ENCODE measurements around the gene FKBP14.

FKBP14 gene

GRCh38 chr7:30032310-30033125, 6.0 kb upstream of the FKBP14 start:
- peak; percentile 4 for DNase-seq

DNA sequence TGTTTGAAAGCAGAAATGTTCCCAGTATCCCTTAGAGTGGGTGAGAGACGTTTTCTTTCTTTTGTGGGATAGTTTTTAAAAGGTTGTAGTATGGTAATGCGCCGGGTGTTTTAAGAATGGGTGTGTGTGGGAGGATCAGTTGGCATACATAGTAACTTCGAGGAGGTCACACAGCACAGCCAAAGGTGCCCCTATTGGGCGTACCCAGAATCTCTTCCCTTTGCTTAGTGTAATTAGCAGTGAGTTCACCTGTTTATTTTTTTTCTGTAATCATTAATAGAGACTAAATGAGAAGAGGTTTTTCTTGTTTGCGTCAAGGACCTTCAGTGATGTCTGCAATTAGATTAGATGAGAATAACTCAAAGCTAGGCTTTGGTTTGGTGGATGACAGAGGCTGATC, 3.2 kb upstream of the FKBP14 start:
- peak; percentile 39 for DNase-seq

GRCh38 chr7:30028749-30029635, 2.5 kb upstream of the FKBP14 start:
- DNase-seq = peak; percentile 62

DNA sequence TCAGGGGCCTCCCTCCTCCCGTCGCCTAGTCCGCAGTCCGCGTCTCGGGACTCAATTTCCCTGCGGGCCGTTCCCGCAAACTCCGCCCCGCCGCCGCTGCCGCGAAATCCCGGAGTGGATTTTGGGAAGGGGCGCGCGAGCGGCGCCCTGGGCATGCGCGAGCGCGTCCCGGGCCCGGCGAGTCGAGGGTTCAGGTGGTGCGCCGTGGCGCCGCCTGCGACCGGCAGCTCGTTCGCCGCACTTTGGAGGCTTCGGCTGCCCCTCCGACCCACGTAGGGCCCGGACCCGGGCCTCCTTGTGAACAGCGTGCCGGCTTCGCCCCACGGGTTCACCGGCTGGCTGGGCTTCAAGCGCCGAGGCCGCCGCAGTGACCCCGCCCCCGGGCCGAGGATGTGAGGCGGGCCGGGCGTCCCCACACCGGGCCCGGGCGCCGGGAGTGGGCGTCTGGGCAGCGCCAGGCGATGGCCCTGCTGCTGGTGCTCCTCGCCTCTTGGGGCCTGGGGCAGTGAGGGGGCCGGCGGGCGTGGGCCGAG, 1.8 kb upstream of the FKBP14 start, which contains the start of gene PLEKHA8:
Gene PLEKHA8, plus strand, starts transcription at position 197 of the 533 bp plus-strand sequence. CDS start 351 bp downstream, outside the sequence.
- DNase-seq = peak; percentile 87

- DNase-seq = no peak
These were observed 1.3 kb upstream of the FKBP14 start for GRCh38 chr7:30027740-30028215.

- DNase-seq = peak; percentile 71
These were observed 559 bp upstream of the FKBP14 start for GRCh38 chr7:30027065-30027456.

- DNase-seq = no peak
These were observed 3.0 kb downstream of the FKBP14 start for GRCh38 chr7:30023524-30023923.

GRCh38 chr7:30022991-30023390, 3.5 kb downstream of the FKBP14 start:
- DNase-seq = no peak

GRCh38 chr7:30020535-30020934, 6.0 kb downstream of the FKBP14 start:
- DNase-seq = no peak

GRCh38 chr7:30019960-30020359, 6.5 kb downstream of the FKBP14 start:
- no peak for DNase-seq

- DNase-seq = peak; percentile 6
These were observed 7.1 kb downstream of the FKBP14 start for GRCh38 chr7:30019387-30019786.

DNA sequence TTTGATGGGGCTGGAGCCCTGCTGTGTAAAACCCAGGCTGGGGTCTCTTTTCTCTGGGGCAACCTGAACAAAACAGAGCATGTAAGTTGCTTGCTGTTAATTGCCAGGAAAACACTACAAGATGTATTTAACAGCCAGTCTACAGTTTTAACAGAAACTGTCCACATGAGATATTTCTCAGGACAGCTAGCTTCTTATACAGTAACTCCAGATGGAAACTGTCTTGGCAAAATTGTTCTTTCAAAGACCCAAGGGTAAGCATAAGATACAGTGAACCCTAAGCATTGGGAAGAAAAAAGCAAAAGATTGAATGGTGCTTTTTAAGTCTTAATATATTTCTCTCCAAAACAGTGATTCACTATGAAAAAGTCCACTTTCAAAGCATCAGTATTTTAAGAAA, 8.1 kb downstream of the FKBP14 start:
- DNase-seq = no peak

GRCh38 chr7:30012757-30013156, 13.7 kb downstream of the FKBP14 start:
- DNase-seq = no peak

GRCh38 chr7:30010021-30010420, 16.5 kb downstream of the FKBP14 start:
- DNase-seq = no peak

DNA sequence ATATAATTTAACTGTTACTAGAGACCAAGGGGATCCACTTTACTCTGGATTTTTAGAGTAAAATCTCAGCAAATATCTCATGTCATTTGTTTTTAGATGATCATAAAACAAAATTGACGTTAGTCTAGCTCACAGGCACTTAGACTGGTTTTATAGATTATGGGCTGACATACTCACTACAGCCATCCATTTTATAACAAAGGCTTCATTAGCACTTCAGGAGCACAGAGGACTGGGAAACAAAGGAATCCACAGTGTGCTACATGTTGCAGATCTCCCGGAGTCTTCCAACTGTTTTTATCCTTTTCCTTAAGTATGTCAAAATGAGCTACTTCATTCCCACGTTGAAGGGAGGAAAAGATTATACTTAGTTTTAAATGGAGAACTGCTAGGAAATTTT, 21.0 kb downstream of the FKBP14 start:
- DNase-seq = no peak

GRCh38 chr7:30003098-30003497, 23.4 kb downstream of the FKBP14 start:
- DNase-seq = no peak

DNA sequence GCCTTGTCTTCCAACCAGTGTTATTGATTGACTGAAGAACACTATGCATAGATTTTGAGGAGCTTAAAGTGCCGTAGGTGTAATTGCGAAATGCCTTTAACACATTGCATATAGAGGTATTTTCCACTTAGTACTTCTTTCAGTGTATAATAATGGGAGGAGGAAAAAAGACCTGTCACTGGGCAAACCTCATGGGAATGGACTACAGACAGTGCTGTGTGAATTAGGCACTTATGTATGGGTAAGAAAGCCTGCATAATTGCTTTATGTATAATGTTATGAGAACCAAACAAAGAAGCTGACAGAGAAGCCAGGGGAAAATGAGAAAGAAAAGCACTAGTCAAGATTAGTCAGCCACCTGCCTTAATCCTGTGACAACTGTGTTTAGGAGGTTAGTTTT, 24.5 kb downstream of the FKBP14 start:
- no peak for DNase-seq

GRCh38 chr7:29998489-29998888, 28.0 kb downstream of the FKBP14 start:
- DNase-seq = no peak

- no peak for DNase-seq
These were observed 30.2 kb downstream of the FKBP14 start for GRCh38 chr7:29996321-29996720.

GRCh38 chr7:29995652-29996051, 30.9 kb downstream of the FKBP14 start:
- DNase-seq = no peak

DNA sequence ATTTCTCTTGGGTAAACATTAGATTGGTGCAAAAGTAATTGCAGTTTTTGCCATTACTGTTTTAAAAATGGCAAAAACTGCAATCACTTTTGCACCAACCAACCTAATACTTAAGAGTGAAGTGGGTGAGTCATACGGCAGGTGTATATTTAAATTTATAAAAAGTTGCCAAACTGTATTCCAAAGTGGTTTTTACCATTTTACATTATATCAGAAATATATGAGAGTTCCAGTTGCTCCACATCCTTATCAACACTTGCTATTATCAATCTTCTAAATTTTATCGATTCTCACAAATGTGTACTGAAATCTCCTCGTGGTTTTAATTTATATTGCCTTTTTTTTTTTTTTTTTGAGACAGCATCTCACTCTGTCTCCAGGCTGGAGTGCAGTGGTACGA, 33.4 kb downstream of the FKBP14 start:
- no peak for DNase-seq

GRCh38 chr7:29991937-29992336, 34.6 kb downstream of the FKBP14 start:
- DNase-seq = no peak

GRCh38 chr7:29990931-29991330, 35.6 kb downstream of the FKBP14 start:
- DNase-seq = no peak
